ENCODE data around the gene TOP1. TPM values are rescaled to one million over a fixed set of nuclear protein-coding genes. Genes with fewer than 3 reads are reported as not detected.
A peak's percentile ranks its signal among the peaks of the same experiment; 100 is the strongest.

Gene TOP1
- total RNA-seq, 1 donor from 2014 or later = 72.7 TPM

DNA sequence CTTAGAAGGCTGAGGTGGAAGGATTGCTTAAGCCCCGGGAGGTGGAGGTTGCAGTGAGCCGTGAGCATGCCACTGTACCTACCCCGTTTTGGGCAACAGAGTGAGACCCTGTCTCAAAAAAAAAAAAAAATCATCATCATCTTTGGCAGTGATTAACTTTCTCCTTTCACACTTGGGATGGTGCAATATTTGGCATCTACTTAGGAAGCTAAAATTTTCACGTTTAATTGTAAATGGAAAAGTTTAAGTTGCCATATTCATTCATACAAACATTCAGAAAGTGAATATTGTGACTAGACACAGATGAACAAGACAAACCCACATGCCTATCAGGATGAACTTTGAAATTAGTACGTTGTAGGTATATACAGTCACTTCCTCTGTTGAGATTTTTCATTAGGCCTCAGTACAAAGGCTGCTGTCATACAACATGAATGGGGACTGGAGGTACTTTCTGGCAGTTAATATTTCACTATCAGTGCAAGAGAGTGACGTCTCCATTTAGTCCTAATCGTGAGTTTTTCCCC is 10.3 kb downstream of the TOP1 start:
- no peaks in the 10 kb centered on the region for H3K9me3 Mint-ChIP-seq (ENCODE audit: unreplicated experiment)
- H3K4me1 Mint-ChIP-seq (ENCODE audit: unreplicated experiment) = peaks cover 19% of the 10 kb centered on the region

DNA sequence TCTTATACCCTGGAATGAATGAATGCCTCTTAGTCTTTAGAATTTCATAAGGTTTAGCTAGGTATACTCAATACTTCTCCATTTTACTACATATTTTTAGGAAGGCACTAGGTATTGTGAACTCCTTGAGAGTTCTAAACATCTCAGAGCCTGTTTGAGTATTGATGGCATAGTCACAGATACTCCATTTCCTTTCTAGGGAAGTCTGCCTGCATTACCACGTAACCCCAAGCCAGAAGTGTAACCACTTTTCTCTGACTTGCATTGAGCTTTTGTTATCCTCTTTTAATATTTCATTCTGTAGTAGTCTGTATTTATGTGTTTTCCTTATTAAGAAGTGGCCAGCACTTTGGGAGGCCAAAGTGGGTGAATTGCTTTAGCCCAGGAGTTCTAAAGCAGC is 12.2 kb downstream of the TOP1 start:
- H3K27me3 Mint-ChIP-seq (ENCODE audit: unreplicated experiment) = peaks cover 5% of the 10 kb centered on the region
- no peaks in the 10 kb centered on the region for H3K9me3 Mint-ChIP-seq (ENCODE audit: unreplicated experiment)
- peaks cover 17% of the 10 kb centered on the region for H3K4me1 Mint-ChIP-seq (ENCODE audit: unreplicated experiment)
- no peak overlapping the region for H3K27ac Mint-ChIP-seq (ENCODE audit: unreplicated experiment)
- no peak overlapping the region for H3K4me3 Mint-ChIP-seq (ENCODE audit: unreplicated experiment)
- H3K36me3 Mint-ChIP-seq (ENCODE audit: low read depth, unreplicated experiment) = peaks cover 6% of the 10 kb centered on the region
- TF ChIP-seq, protein P1, sequence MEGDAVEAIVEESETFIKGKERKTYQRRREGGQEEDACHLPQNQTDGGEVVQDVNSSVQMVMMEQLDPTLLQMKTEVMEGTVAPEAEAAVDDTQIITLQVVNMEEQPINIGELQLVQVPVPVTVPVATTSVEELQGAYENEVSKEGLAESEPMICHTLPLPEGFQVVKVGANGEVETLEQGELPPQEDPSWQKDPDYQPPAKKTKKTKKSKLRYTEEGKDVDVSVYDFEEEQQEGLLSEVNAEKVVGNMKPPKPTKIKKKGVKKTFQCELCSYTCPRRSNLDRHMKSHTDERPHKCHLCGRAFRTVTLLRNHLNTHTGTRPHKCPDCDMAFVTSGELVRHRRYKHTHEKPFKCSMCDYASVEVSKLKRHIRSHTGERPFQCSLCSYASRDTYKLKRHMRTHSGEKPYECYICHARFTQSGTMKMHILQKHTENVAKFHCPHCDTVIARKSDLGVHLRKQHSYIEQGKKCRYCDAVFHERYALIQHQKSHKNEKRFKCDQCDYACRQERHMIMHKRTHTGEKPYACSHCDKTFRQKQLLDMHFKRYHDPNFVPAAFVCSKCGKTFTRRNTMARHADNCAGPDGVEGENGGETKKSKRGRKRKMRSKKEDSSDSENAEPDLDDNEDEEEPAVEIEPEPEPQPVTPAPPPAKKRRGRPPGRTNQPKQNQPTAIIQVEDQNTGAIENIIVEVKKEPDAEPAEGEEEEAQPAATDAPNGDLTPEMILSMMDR (IDR thresholded peaks at IDR 0.05; ENCODE audit: unreplicated experiment) = no peak
- DNase-seq (ENCODE audit: low spot score) = no peak

More for the DNA sequence above, 10.3 kb downstream of the TOP1 start:
- TF ChIP-seq, protein P1 (IDR thresholded peaks at IDR 0.05; ENCODE audit: unreplicated experiment) = no peak
- no peak for DNase-seq (ENCODE audit: low spot score)
- H3K27ac Mint-ChIP-seq (ENCODE audit: unreplicated experiment) = no peak overlapping the region
- peaks cover 2% of the 10 kb centered on the region for H3K27me3 Mint-ChIP-seq (ENCODE audit: unreplicated experiment)
- H3K4me3 Mint-ChIP-seq (ENCODE audit: unreplicated experiment) = no peak overlapping the region
- peaks cover 6% of the 10 kb centered on the region for H3K36me3 Mint-ChIP-seq (ENCODE audit: low read depth, unreplicated experiment)

DNA sequence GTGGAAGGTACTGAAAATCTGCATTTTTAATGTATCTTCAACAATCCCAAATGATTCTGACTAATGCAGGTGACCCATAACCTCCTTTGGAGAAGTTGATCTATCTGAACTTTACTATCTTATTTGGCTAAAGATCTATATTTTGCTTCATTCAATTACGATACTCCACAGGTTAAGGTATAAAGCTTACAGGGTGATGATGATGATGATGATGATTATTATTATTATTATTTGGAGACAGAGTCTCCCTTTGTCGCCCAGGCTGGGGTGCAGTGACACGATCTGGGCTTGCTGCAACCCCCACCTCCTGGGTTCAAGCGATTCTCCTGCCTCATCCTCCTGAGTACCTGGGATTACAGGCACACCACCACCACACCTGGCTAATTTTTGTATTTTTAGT is 13.1 kb downstream of the TOP1 start:
- Mint-ChIP-seq H3K27me3 (ENCODE audit: unreplicated experiment) (peaks cover 5% of the 10 kb centered on the region), H3K9me3 (ENCODE audit: unreplicated experiment) (no peaks in the 10 kb centered on the region), H3K4me1 (ENCODE audit: unreplicated experiment) (peaks cover 11% of the 10 kb centered on the region), H3K36me3 (ENCODE audit: low read depth, unreplicated experiment) (no peaks in the 10 kb centered on the region), H3K4me3 (ENCODE audit: unreplicated experiment) (no peak overlapping the region), H3K27ac (ENCODE audit: unreplicated experiment) (no peak overlapping the region)
- no peak for DNase-seq (ENCODE audit: low spot score)
- TF ChIP-seq, protein P1 (IDR thresholded peaks at IDR 0.05; ENCODE audit: unreplicated experiment) = no peak

DNA sequence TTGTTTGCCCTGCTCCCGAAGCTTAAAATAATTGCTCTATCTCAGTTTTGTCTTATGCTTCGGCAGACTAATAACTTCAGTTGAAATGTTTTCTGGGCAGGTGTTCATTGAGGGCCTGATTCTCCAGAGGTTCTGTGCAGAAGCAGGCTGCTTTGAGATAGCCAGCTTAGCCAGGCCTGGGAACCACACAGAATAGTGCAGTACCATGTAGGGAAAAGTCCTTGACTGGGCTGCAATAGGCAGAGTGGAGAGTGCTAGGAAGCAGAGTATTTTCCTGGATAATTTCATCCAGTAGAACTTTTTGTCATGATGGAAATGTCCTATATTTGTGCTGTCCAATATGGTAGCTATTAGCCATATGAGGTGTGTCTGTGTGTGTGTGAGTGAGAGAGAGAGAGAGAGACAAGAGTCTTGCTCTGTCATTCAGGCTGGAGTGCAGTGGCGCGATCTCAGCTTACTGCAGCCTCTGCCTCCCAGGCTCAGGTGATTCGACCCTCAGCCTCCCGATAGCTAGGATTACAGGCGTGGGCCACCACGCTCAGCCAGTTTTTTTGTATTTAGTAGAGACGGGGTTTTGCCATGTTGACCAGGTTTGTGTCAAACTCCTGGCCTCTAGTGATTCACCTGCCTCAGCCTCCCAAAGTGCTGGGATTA is 15.9 kb downstream of the TOP1 start:
- Mint-ChIP-seq H3K4me3 (ENCODE audit: unreplicated experiment) (no peak overlapping the region), H3K9me3 (ENCODE audit: unreplicated experiment) (no peaks in the 10 kb centered on the region), H3K36me3 (ENCODE audit: low read depth, unreplicated experiment) (no peaks in the 10 kb centered on the region), H3K4me1 (ENCODE audit: unreplicated experiment) (peaks cover 34% of the 10 kb centered on the region), H3K27ac (ENCODE audit: unreplicated experiment) (peak overlapping the region; percentile 57), H3K27me3 (ENCODE audit: unreplicated experiment) (peaks cover 5% of the 10 kb centered on the region)
- no peak for DNase-seq (ENCODE audit: low spot score)
- TF ChIP-seq, protein P1 (IDR thresholded peaks at IDR 0.05; ENCODE audit: unreplicated experiment) = no peak

DNA sequence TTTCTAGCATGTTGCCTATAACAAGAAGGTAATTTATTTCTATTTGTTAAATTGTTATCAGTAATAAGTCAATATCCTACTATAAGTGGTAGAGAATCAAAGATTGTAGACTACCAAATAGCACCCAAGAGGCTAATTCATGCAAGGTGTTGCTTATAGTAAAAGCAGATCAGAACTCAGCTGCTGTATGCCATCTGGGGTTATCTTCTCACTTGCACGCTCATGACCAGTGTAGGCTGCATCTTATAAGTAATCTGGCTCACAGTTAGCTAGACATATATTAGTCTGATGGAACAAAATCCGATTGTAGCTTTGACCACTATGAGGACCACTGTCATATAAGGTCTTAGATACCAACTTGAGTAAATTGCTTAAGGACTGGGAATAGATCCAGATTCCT is 17.0 kb downstream of the TOP1 start:
- H3K9me3 Mint-ChIP-seq (ENCODE audit: unreplicated experiment) = no peaks in the 10 kb centered on the region
- H3K4me1 Mint-ChIP-seq (ENCODE audit: unreplicated experiment) = peaks cover 38% of the 10 kb centered on the region
- DNase-seq (ENCODE audit: low spot score) = no peak
- H3K27ac Mint-ChIP-seq (ENCODE audit: unreplicated experiment) = no peak overlapping the region
- H3K4me3 Mint-ChIP-seq (ENCODE audit: unreplicated experiment) = no peak overlapping the region
- H3K27me3 Mint-ChIP-seq (ENCODE audit: unreplicated experiment) = peaks cover 5% of the 10 kb centered on the region
- H3K36me3 Mint-ChIP-seq (ENCODE audit: low read depth, unreplicated experiment) = no peaks in the 10 kb centered on the region
- TF ChIP-seq, protein P1 (IDR thresholded peaks at IDR 0.05; ENCODE audit: unreplicated experiment) = no peak
